ENCODE data around the gene STMN3.

- TF ChIP-seq, protein P1, sequence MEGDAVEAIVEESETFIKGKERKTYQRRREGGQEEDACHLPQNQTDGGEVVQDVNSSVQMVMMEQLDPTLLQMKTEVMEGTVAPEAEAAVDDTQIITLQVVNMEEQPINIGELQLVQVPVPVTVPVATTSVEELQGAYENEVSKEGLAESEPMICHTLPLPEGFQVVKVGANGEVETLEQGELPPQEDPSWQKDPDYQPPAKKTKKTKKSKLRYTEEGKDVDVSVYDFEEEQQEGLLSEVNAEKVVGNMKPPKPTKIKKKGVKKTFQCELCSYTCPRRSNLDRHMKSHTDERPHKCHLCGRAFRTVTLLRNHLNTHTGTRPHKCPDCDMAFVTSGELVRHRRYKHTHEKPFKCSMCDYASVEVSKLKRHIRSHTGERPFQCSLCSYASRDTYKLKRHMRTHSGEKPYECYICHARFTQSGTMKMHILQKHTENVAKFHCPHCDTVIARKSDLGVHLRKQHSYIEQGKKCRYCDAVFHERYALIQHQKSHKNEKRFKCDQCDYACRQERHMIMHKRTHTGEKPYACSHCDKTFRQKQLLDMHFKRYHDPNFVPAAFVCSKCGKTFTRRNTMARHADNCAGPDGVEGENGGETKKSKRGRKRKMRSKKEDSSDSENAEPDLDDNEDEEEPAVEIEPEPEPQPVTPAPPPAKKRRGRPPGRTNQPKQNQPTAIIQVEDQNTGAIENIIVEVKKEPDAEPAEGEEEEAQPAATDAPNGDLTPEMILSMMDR (IDR thresholded peaks at IDR 0.05): no peak
- TF ChIP-seq POLR2A (IDR thresholded peaks at IDR 0.05): no peak
Measured at GRCh38 chr20:63672666-63673065, 19.4 kb upstream of the STMN3 start.

Measured in testis (tissue), 2 donors.